ENCODE results near the gene OPCML.

OPCML gene

DNA sequence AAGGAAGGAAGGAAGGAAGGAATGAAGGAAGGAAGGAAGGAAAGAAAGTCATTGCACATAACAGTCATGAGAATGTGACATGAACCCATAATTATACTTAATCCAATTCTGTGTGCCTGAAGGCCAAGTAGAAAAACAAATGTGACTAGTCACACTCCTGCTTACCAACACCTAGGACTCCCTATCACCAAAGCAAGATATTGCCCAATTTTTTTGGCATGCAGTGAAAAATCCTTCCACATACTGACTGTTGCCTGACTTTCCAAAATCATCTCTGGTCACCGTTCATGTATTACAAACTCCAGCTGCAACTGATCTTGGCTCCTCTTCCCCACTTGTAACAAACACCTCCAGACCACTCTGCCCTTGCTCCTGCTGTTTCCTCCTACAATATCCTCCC is 516.8 kb downstream of the OPCML start:
- DNase-seq = no peak

GRCh38 chr11:133014337-133014736 is 518.0 kb downstream of the OPCML start:
- no peak for DNase-seq

DNA sequence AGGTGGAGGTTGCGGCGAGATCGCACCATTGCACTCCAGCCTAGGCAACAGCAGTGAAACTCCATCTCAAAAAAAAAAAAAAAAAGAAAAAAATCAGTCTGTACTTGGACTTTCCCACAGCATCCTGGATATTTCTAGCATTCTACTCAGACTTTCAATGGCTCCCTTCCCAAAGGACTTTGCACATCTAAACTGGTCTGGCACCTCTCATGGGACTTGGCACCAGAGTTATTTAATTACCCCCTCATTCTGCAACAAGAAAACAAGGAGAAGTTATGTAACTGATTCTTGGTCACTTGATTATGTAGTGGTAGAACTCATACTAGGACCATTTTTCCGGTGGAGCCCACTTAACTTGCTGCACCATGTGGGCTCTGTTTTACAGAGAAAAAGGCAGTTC is 519.5 kb downstream of the OPCML start:
- DNase-seq = no peak

- DNase-seq = no peak
Observed at GRCh38 chr11:133011604-133012003, 520.7 kb downstream of the OPCML start.

- no peak for DNase-seq
Observed at GRCh38 chr11:133007027-133007584, 525.2 kb downstream of the OPCML start.

DNA sequence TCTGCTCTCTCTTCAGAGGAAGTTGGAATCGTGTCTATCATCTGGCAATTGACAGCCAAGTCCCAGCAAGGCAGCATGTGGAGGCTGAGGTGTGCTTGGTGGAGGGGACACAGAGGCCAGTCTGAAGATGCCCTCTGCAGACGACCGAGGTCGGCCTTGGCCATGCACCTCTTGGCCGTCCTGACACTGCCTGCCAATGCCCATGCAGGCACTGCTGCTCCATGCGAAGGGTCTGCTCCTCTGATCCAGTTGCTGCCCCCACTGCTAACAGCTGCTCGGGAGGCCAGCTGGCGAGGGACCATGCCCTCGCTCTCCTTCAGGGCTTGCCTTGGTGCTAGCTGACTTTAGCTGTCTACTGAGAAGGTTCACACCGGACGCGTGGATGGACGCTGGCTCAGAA is 527.9 kb downstream of the OPCML start:
- no peak for DNase-seq

DNA sequence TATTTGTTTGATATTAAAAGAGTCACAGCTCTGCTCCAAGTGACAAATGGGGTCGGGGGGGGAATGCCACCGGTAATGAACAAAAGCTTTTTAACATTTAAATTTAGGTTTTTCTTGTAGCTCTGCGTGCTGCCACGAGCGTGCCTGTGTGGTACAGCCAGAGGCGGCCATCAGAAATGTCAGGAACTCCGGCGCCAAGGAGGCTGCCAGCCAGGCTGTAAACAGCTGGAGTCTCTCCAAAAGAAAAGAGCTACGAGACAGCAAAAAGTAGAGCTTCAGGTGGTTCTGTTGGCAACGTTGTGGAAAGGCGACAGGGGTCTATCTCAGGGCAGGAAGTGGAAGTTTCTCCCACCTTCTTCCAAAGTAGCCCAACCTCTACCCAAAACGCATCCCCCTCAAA is 532.8 kb downstream of the OPCML start:
- DNase-seq = no peak

DNA sequence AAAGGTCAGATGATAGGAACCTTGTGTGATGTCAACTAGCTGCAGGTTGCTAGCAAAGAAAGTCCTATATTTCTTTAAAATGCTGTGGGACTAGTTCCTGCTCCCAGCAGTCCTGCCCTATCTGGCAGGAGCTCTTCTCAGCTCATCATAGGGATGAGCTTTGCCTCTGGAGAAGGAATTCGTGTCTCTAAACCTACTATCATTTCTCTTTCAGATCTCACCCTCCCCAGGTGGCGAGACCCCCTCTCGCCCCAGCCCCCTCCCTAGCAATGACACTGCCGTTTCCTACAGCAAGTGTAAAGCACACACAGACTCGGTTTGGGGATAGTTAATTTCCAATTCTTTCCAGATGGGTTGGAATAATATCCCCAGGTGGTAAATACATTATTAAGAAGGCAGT is 533.3 kb downstream of the OPCML start:
- no peak for DNase-seq

- no peak for DNase-seq
Observed at GRCh38 chr11:132997396-132997795, 534.9 kb downstream of the OPCML start.

DNA sequence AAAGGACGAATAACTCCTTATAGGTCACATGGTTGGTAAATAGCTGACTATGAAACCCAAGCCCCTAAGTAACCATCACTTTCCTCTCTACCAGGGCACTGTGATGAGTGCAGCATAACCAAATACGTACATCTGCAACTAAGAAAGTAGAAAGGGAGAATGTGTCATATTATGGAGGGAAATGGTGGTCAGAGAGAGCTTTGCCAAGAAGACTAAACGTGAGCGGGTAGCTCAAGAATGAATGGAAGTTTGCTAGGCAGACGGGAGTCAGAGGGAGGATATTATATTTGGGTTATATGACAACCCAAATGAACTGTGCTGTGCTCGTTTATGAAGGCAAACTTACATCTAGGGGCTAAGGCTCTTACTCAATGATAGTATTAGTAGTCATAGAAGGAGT is 537.3 kb downstream of the OPCML start:
- DNase-seq = no peak

DNA sequence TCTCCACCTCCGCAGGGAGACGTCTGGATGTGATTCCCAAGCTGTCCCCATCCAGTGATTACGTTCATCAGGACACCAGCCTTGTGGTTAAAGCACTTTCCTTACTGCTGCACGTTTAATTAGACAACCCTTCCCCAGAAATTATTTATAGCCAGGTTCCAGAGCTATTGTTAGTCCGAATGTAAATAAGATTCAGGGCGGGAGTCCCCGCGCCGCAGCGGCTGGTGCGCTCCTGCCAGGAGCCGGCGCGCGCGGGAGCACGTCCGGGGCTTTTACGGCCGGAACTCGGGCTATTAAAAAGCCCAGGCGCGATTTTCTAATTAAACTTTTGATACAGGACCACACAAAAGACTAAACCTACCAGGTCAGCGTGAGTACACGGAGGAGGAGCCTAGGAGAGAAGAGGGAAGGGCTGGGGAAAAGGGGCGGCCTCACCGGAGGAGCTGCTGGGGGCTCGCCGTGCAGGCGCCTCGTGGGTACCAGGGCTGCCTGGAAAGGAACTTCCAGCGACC is 538.3 kb downstream of the OPCML start:
- no peak for DNase-seq

- DNase-seq = no peak
Observed at GRCh38 chr11:132992838-132993631, 539.3 kb downstream of the OPCML start.

DNA sequence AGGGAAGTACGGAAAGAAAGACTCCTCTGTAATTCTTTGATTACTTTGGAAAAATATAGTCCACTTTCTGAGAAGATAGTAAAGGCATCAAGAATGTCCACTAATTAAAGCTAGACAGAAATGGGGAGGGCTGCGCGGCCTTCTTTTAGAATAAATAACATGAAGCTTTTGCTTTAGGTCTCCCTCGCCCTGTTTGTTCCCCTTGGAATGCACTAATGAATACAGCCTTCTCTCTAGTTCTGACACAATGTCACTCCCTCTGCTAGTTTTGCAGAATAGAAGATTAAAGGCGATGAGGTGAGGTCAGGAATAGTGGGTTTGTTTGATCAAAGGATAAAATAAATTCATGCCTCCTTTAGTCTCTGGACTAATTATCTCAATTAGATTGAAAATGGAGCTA is 543.9 kb downstream of the OPCML start:
- DNase-seq = no peak

GRCh38 chr11:132987936-132988335 is 544.4 kb downstream of the OPCML start:
- no peak for DNase-seq

DNA sequence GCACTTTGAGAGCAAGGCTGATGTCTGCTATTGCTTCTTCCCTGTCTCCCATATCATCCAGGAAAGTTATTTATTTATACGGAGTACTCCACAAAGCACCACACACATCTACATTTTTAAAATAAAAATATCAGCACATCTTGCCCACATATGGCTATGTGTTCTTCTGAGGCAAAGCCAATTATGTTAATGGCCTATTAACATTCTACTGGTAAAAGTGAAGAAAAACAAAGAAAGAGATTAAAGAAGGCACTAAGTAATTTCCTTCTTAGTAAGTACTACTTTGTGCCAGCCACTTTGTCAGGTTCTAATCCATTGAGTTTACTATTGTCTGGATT is 548.7 kb downstream of the OPCML start:
- no peak for DNase-seq

GRCh38 chr11:132982772-132983640 is 549.3 kb downstream of the OPCML start:
- DNase-seq = no peak

DNA sequence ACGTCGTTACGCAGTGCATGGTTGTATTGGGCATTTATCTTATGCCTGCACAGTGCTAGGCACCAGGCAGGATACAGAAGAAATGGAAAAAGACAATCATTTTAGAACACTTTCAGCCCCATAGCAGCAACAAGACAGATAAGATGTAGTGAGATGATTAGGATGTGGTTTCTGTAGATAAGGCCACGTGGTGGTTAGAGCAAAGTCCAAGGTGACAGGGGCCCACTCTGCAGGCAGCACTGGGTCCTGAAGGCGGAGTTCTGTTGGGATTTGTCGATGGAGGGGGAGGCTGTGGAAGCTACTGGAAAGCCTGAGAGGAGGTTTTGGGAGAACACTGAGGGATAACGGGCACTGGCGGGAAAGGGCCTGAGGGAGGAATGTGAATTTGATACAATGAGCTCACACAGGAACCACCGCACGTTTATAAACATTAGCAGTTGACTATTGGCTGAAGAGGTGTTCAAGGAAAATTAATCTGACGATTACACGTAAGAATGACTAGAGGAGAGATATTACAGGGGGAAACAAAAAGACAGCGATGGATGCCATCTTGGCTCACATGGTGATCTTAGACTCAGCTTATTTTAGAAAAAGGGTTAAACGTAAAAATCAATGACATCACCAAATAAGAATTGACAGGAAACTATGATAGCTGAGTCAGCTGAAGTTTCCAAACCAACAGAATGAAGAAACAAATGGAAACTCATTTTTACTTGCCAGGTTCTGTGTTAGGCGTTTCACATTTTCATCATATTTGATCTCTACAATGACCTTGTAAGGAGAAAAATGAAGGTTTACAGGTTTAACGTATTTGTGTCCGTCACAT is 551.0 kb downstream of the OPCML start:
- DNase-seq = no peak

GRCh38 chr11:132980670-132981069 is 551.6 kb downstream of the OPCML start:
- no peak for DNase-seq

GRCh38 chr11:132977746-132978145 is 554.6 kb downstream of the OPCML start:
- DNase-seq = no peak

DNA sequence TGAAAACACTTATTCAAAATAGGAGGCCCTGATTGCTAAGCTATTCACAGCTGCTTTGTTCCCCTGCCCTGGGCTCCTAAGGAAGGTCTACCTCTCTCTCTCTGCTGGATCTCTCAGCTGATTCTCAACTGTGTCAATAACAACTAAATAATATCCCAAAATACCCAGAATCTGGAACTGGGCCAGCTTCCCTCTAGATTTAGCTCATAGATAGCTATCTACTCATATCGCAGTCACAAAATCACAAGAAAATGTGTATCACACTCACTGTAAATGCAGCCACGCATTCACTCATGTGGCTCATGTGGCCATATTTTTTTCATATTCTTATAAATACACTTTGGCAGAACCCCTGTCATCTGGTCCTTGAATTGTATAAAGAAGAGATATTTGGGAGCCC is 555.1 kb downstream of the OPCML start:
- DNase-seq = no peak

- no peak for DNase-seq
Observed at GRCh38 chr11:132976115-132976514, 556.2 kb downstream of the OPCML start.

- DNase-seq = no peak
Observed at GRCh38 chr11:132973686-132974085, 558.6 kb downstream of the OPCML start.

- DNase-seq = no peak
Observed at GRCh38 chr11:132972565-132972964, 559.7 kb downstream of the OPCML start.

Data from CD4-positive, alpha-beta T cell treated with Interleukin-4 for 1 hour (primary cell).